GM18517 (cell line): ENCODE results near the gene FAR1.

Experiments
- ATAC-seq: cut with Tn5 transposase; IDR thresholded peaks from one replicate; pipeline ENCODE4 v1.9.1; 2021; ENCODE audit warnings: mild to moderate bottlenecking, moderate library complexity; ENCODE audit not compliant: unreplicated experiment

The FAR1 gene

GRCh38 chr11:13775471-13775870, 107.0 kb downstream of the FAR1 start:
- ATAC-seq = no peak

GRCh38 chr11:13776134-13776815, 107.8 kb downstream of the FAR1 start:
- ATAC-seq = no peak

DNA sequence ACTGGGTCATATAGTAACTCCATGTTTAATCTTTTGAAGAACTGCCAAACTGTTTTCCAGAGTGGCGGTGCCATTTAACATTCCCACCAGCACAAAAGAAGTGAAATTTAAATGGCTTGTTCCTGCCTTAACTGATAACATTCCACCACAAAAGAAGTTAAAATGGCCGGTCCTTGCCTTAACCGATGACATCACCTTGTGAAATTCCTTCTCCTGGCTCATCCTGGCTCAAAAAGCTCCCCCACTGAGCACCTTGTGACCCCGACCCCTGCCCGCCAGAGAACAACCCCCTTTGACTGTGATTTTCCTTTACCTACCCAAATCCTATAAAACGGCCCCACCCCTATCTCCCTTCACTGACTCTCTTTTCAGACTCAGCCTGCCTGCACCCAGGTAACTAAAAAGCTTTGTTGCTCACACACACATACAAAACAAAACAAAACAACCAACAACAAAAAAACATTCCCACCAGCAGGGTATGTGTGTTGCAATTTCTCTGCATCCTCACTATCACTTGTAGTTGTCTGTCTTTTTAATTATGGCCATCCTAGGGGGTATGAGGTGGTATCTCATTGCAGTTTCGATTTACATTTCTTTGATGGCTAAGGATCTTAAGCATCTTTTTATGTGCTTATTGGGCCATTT, 109.0 kb downstream of the FAR1 start:
- ATAC-seq = no peak

DNA sequence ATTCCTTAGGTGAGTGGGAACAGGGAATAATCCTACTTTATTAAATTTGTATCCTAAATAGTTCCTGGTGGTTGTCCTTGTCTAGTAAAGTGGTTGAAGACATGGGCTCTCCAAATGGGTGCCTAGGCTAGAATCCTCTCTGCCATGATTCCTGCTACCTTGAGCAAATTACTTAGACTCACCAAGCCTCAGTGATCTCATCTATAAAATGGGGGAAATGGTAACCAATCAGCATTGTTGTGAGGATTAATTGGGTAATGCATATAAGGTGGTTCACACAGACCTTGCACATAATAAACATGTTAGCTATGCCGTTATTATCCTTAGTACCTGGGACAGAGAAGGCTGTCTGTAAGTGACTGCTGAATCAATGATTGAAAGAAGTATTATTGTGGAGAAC, 109.9 kb downstream of the FAR1 start:
- no peak for ATAC-seq

DNA sequence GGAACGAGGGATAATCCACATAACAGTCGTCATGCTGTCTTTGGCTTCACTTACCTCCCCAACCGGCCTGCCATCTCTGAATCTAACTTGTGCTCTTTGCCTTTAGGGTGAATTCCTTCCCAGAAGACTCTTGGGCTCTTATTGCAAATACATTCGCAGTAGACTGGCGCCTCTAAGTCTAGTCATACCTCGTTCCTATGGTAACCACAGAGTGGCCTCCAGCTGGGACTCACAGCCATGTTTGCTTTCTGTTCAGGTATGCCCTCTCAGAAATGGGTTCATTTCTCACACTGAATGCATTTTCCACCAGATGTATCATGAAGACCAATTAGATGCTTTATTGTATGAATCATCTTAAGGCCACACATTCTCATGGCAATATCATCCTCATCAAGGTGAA, 112.7 kb downstream of the FAR1 start:
- ATAC-seq = no peak
